ENCODE data around the gene MS4A5. TPM values are rescaled to one million over a fixed set of nuclear protein-coding genes. Genes with fewer than 3 reads are reported as not detected.

Gene MS4A5
- total RNA-seq, 1 donor from 2014 or later, result not detected

DNA sequence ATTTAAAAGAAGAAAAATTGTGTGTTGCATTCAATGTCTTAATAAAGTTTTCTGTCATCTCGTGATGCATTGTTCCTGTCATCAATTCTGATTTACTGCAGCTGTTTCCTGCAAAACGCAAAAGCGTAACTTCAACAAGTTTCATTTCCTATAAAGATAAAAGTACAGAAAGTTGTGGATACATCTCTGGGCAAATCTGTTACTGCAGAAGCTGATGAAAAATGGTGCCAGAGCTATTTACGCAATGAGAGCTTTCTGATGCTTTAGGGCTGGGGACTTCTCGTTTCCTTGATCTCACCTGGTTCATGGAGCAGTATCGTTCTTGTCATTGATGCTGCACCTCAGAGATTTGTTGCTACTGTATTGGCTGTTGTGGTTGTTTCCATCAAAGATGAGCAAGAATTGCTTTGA lies 47.7 kb downstream of the MS4A5 start:
- intact Hi-C loops (cut with micrococcal nuclease), result no loop called here

GRCh38 chr11:60482361-60482760 lies 53.0 kb downstream of the MS4A5 start:
- intact Hi-C loops (cut with micrococcal nuclease), result no loop called here

DNA sequence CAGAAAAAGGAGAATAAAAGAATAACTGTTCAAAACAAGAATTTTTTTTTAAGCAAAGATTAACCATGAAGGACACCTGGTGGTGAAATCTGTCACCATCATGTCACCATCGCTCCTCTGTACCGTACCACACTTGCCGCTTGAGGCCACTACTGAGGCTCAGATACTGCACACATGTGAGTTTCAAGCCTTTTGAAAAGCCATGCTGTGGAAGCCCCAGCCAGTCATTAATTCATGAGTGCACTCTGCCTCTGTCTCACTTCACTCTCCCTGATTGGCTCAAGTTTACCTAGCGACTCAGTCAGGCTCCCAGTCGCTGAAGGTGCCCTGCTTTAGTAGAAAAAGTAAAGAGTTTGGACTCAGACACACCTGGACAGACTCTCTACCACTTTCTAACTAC lies 56.6 kb downstream of the MS4A5 start:
- intact Hi-C loops (cut with micrococcal nuclease), result loop anchor here (1.0 kb wide), 1 partner anchor 123 kb away; no protein-coding TSS in a partner anchor

DNA sequence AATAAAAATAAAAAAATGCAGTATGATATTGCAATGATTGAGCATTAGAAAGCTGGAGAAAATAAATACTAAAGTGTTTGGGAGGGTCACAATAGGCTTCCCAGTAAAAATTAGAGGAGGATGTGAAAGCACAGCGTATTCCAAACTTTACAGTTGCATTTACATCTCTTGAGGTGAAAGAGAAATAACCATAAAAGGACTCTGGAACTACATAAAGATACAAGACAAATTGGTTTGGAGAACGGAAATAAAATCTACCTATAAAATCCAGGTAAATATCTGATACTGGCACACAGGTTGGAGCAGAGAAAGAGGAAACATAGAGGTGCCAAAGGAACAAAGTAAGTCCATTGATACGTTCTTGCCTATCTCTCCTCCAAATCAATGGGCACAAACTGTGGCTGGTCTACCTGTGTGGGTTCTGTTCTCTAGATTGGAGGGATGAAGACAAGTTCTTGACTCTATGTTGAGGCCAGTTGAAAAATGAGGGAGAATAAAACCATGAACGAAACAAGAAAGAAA lies 63.2 kb downstream of the MS4A5 start, which contains the start of gene MS4A12:
MS4A12 (plus strand) TSS at position 291 of the 522 bp plus-strand sequence. CDS start 4,541 bp downstream, outside the sequence.
- intact Hi-C loops (cut with micrococcal nuclease), result no loop called here

DNA sequence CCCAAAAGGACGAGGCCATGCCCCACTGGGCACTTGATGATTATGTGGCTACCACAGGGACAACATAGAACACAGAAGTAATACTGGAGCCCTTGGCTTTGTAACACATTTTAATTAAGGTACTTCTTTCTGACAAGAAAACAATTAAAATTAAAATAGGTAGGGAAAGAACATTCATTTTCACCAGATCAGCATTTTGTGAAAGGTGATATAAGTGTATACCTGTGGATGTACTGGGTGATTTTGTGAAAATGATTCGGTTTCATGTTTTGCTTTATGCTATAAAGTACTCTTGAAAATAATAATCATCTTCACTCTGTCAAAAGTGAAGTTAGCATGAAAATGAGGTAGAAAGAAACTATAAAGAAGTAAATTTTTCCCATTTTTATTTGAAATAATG lies 64.1 kb downstream of the MS4A5 start:
- intact Hi-C loops (cut with micrococcal nuclease), result no loop called here

Other genes with a start within 250 kb of the MS4A5 start
- not detected in 2 replicates for gene MS4A6A, start 246.5 kb upstream of the MS4A5 start, total RNA-seq
- 0.20 TPM in 1 of 2 replicates, not detected in the other for gene MS4A4E, start 186.4 kb upstream of the MS4A5 start, total RNA-seq
- gene MS4A4A, start 148.9 kb upstream of the MS4A5 start, total RNA-seq, result not detected in 2 replicates
- not detected in 2 replicates for gene MS4A6E, start 102.3 kb upstream of the MS4A5 start, total RNA-seq
- gene MS4A7, start 51.0 kb upstream of the MS4A5 start, total RNA-seq, result not detected in 2 replicates
- not detected in 2 replicates for gene MS4A14, start 33.1 kb upstream of the MS4A5 start, total RNA-seq
- not detected in 2 replicates for gene MS4A1, start 26.3 kb downstream of the MS4A5 start, total RNA-seq
- gene MS4A12, start 63.2 kb downstream of the MS4A5 start, total RNA-seq, result not detected in 2 replicates
- not detected in 2 replicates for gene MS4A13, start 85.8 kb downstream of the MS4A5 start, total RNA-seq

Measured in T-helper 1 cell treated with Interleukin-12 subunit alpha and Interleukin-12 subunit beta and Interleukin-4 antibody, amounts not matched to agents 30 ng/mL and 1 ng/mL, for 36 hours (primary cell).